SKM-1 treated with dmso at 0.1 percent for 144 hours (cell line): Measurements from ENCODE around the gene S100A3.
A peak's percentile ranks its signal among the peaks of the same experiment; 100 is the strongest.
"Not testable (repeated sequence)": the region's sequence is repeated elsewhere in the genome, so short reads cannot be mapped to it uniquely, and the experiment has no call there.

ENCODE experiments used
- DNase-seq: peaks from one replicate; lab custom pipeline; 2025; ENCODE audit not compliant: unreplicated experiment; lab: John Stamatoyannopoulos, UW

Gene S100A3

GRCh38 chr1:153535242-153536011 lies 13.6 kb downstream of the S100A3 start, which contains the start of gene S100A6:
S100A6 (minus strand) TSS chr1:153535991; CDS start chr1:153535339, 652 bp downstream.
- no peak for DNase-seq

- no peak for DNase-seq
Observed at GRCh38 chr1:153534925-153535241, 14.2 kb downstream of the S100A3 start.

GRCh38 chr1:153534226-153534924 lies 14.7 kb downstream of the S100A3 start:
- no peak for DNase-seq

GRCh38 chr1:153533689-153534201 lies 15.3 kb downstream of the S100A3 start:
- no peak for DNase-seq

GRCh38 chr1:153532769-153533599 lies 16.1 kb downstream of the S100A3 start:
- peak; percentile 89 for DNase-seq

GRCh38 chr1:153532181-153532580 lies 16.9 kb downstream of the S100A3 start:
- DNase-seq, result no peak

GRCh38 chr1:153531638-153532037 lies 17.4 kb downstream of the S100A3 start:
- no peak for DNase-seq

- DNase-seq, result no peak
Observed at GRCh38 chr1:153527683-153528040, 21.4 kb downstream of the S100A3 start.

- no peak for DNase-seq
Observed at GRCh38 chr1:153527023-153527682, 21.9 kb downstream of the S100A3 start.

- DNase-seq, result peak; percentile 23
Observed at GRCh38 chr1:153526132-153526543, 22.9 kb downstream of the S100A3 start.

- no peak for DNase-seq
Observed at GRCh38 chr1:153525088-153525728, 23.9 kb downstream of the S100A3 start.

- not testable (repeated sequence) for DNase-seq
Observed at GRCh38 chr1:153522353-153523048, 26.6 kb downstream of the S100A3 start.

- DNase-seq, result not testable (repeated sequence)
Observed at GRCh38 chr1:153521808-153522207, 27.2 kb downstream of the S100A3 start.

- DNase-seq, result no peak
Observed at GRCh38 chr1:153520818-153521476, 28.1 kb downstream of the S100A3 start.

- not testable (repeated sequence) for DNase-seq
Observed at GRCh38 chr1:153520137-153520691, 28.8 kb downstream of the S100A3 start.

GRCh38 chr1:153519242-153519641 lies 29.8 kb downstream of the S100A3 start:
- DNase-seq, result no peak

GRCh38 chr1:153515504-153516394 lies 33.3 kb downstream of the S100A3 start:
- peak; percentile 91 for DNase-seq

GRCh38 chr1:153513666-153514065 lies 35.4 kb downstream of the S100A3 start:
- DNase-seq, result no peak
